WTC11 (cell line): ENCODE results near the gene STXBP1. TPM values are rescaled to one million over a fixed set of nuclear protein-coding genes. Genes with fewer than 3 reads are reported as not detected.

ENCODE experiments used
- ATAC-seq: fragments of 200-7000 bp; cut with Tn5 transposase; 2 replicates; pipeline ENCODE4 v1.10.0; 2021; ENCODE audit warnings: mild to moderate bottlenecking, moderate library complexity
- CTCF ChIA-PET: fragments of 300-600 bp; sonication (Branson Sonifier 250); formaldehyde crosslinking; loops from one replicate; lab custom pipeline; 2021; ENCODE audit warnings: antibody characterized with exemption; lab: Charles Lee
- POLR2A ChIA-PET: fragments of 350-600 bp; sonication (Branson Sonifier 250); formaldehyde crosslinking; loops from one replicate; lab custom pipeline; 2021; ENCODE audit warnings: antibody characterized with exemption; lab: Charles Lee
- DNase-seq: peaks from one replicate; pipeline ENCODE4 v3.0.0; 2021; ENCODE audit warnings: low spot score
- H3K27ac Mint-ChIP-seq: 2 replicates; pipeline ENCODE4 v1.8.0; 2021; ENCODE audit warnings: mixed read lengths
- H3K27me3 Mint-ChIP-seq: 2 replicates; pipeline ENCODE4 v1.8.0; 2021; ENCODE audit warnings: low read depth, mild to moderate bottlenecking, moderate library complexity, mixed read lengths
- H3K36me3 Mint-ChIP-seq: 2 replicates; pipeline ENCODE4 v1.8.0; 2021; ENCODE audit warnings: mixed read lengths
- H3K4me1 Mint-ChIP-seq: 2 replicates; pipeline ENCODE4 v1.8.0; 2022; ENCODE audit warnings: mixed read lengths
- H3K4me3 Mint-ChIP-seq: 2 replicates; pipeline ENCODE4 v1.8.0; 2021; ENCODE audit warnings: mild to moderate bottlenecking, moderate library complexity, mixed read lengths
- H3K9me3 Mint-ChIP-seq: 2 replicates; pipeline ENCODE4 v1.8.0; 2021; ENCODE audit warnings: mixed read lengths
- CBFB ChIP-seq: sonication (generic); formaldehyde crosslinking; IDR thresholded peaks from 2 replicates; pipeline ENCODE4 v1.8.1; 2022; ENCODE audit warnings: mild to moderate bottlenecking, low read depth, missing genetic modification reagents
- FOXJ3 ChIP-seq: sonication (generic); formaldehyde crosslinking; IDR thresholded peaks from 2 replicates; pipeline ENCODE4 v1.9.0; 2021; ENCODE audit warnings: missing genetic modification reagents, mild to moderate bottlenecking, borderline replicate concordance
- FOXK1 ChIP-seq: sonication (generic); formaldehyde crosslinking; IDR thresholded peaks from 2 replicates; pipeline ENCODE4 v1.8.0; 2022; ENCODE audit warnings: mild to moderate bottlenecking, moderate library complexity, missing genetic modification reagents
- HMGA2 ChIP-seq: fragments of 250-450 bp; sonication (Bioruptor Pico); IDR thresholded peaks from 2 replicates; pipeline ENCODE4 v1.4.0; 2021; ENCODE audit warnings: mild to moderate bottlenecking, moderate library complexity
- KAT7 ChIP-seq: sonication (generic); formaldehyde crosslinking; IDR thresholded peaks from 2 replicates; pipeline ENCODE4 v1.8.1; 2023; ENCODE audit warnings: missing genetic modification reagents, mild to moderate bottlenecking, borderline replicate concordance
- NFE2L1 ChIP-seq: sonication (generic); formaldehyde crosslinking; IDR thresholded peaks from 2 replicates; pipeline ENCODE4 v1.8.1; 2023; ENCODE audit warnings: missing genetic modification reagents
- NFYB ChIP-seq: sonication (generic); formaldehyde crosslinking; conservative IDR thresholded peaks from 2 replicates; pipeline ENCODE4 v1.8.0; 2022; ENCODE audit warnings: low read depth, missing genetic modification reagents
- NR1H2 ChIP-seq: sonication (generic); formaldehyde crosslinking; IDR thresholded peaks from 2 replicates; pipeline ENCODE4 v1.9.0; 2021; ENCODE audit warnings: mild to moderate bottlenecking, moderate library complexity, missing genetic modification reagents
- NR2C2 ChIP-seq: sonication (generic); formaldehyde crosslinking; IDR thresholded peaks from 2 replicates; pipeline ENCODE4 v1.8.0; 2022; ENCODE audit warnings: mild to moderate bottlenecking, missing genetic modification reagents
- ZNF121 ChIP-seq: sonication (generic); formaldehyde crosslinking; IDR thresholded peaks from 2 replicates; pipeline ENCODE4 v1.8.0; 2023; ENCODE audit warnings: missing genetic modification reagents
- ZNF219 ChIP-seq: sonication (generic); formaldehyde crosslinking; IDR thresholded peaks from 2 replicates; pipeline ENCODE4 v1.8.0; 2023; ENCODE audit warnings: missing genetic modification reagents, mild to moderate bottlenecking, borderline replicate concordance
- ZNF416 ChIP-seq: fragments of 250-450 bp; sonication (Bioruptor Pico); IDR thresholded peaks from 2 replicates; pipeline ENCODE4 v1.9.0; 2021; ENCODE audit warnings: mild to moderate bottlenecking, inconsistent platforms
- total RNA-seq: library from RNA; stranded (reverse); gene quantifications from 3 replicates; pipeline ENCODE4 v1.2.3, GENCODE V29; 2021
- TF ChIP-seq, protein P1 (sequence below): fragments of 250-450 bp; sonication (Bioruptor Pico); IDR thresholded peaks from 2 replicates; pipeline ENCODE4 v1.9.0; 2021; ENCODE audit warnings: mild to moderate bottlenecking
- TF ChIP-seq, protein P2 (sequence below): fragments of 200-600 bp; IDR thresholded peaks from 2 replicates; pipeline ENCODE4 v1.8.0; 2022; ENCODE audit warnings: antibody characterized with exemption
- TF ChIP-seq, protein P3 (sequence below): sonication (generic); formaldehyde crosslinking; IDR thresholded peaks from 2 replicates; pipeline ENCODE4 v1.8.1; 2022; ENCODE audit warnings: mild to moderate bottlenecking, moderate library complexity, missing genetic modification reagents
- TF ChIP-seq, protein P4 (sequence below): sonication (generic); formaldehyde crosslinking; IDR thresholded peaks from 2 replicates; pipeline ENCODE4 v1.8.1; 2022; ENCODE audit warnings: mild to moderate bottlenecking, missing genetic modification reagents, moderate library complexity, borderline replicate concordance
- TF ChIP-seq, protein P5 (sequence below): sonication (generic); formaldehyde crosslinking; IDR thresholded peaks from 2 replicates; pipeline ENCODE4 v1.8.0; 2022; ENCODE audit warnings: mild to moderate bottlenecking, missing genetic modification reagents
- TF ChIP-seq, protein P6 (sequence below): fragments of 250-450 bp; sonication (Bioruptor Pico); IDR thresholded peaks from 2 replicates; pipeline ENCODE4 v2.1.2; 2022; ENCODE audit warnings: mild to moderate bottlenecking, moderate library complexity
- TF ChIP-seq, protein P7 (sequence below): sonication (generic); formaldehyde crosslinking; IDR thresholded peaks from 2 replicates; pipeline ENCODE4 v1.8.0; 2022; ENCODE audit warnings: mild to moderate bottlenecking, missing genetic modification reagents
- TF ChIP-seq, protein P8 (sequence below): sonication (generic); formaldehyde crosslinking; IDR thresholded peaks from 2 replicates; pipeline ENCODE4 v1.8.0; 2022; ENCODE audit warnings: missing genetic modification reagents

The STXBP1 gene
- total RNA-seq, 1 experiment from 2014 or later: 37.1 TPM

DNA sequence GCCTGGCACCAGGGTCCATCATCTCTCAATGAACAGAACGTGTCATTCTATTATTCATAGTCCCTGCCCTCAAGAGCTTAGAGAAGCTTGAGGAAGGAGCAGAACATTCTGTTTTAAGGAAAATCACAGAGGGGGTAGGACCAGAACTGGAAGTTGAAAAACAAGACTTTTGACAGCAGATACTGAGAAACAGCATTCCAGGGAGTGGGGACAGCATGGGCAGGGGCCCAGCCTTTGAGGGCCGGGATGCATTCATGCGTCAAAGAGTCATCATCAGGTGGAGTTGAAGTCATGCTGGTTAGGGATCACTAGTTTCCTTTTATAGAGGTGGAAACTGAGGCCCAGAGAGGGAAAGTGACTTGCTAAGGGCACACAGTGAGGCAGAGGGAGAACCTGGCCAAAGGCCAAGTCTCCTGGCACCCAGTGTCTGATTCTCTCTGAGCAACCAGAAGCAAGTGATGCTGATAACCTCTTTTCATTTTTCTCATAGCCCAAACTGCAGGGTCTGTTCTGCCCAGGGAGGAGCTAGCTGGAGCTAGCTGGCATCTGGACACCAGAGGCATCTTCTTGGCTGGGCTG lies 41.5 kb upstream of the STXBP1 start:
- Mint-ChIP-seq H3K27me3 (peaks cover 10% of the 10 kb centered on the region), H3K9me3 (no peaks in the 10 kb centered on the region), H3K27ac (no peak overlapping the region), H3K4me1 (peaks cover 30% of the 10 kb centered on the region), H3K4me3 (no peak overlapping the region; the same call in 1 of the 2 replicates), H3K36me3 (no peaks in the 10 kb centered on the region)
- ATAC-seq (no peak), DNase-seq (no peak)
- ChIA-PET CTCF (interaction anchor here (1.4 to 2.3 kb wide), 2 partner anchors 8 to 164 kb away, joined by 7 to 9 read pairs; partner anchors contain the start of gene TOR2A), POLR2A (no interaction called here)
- TF ChIP-seq, protein P1, sequence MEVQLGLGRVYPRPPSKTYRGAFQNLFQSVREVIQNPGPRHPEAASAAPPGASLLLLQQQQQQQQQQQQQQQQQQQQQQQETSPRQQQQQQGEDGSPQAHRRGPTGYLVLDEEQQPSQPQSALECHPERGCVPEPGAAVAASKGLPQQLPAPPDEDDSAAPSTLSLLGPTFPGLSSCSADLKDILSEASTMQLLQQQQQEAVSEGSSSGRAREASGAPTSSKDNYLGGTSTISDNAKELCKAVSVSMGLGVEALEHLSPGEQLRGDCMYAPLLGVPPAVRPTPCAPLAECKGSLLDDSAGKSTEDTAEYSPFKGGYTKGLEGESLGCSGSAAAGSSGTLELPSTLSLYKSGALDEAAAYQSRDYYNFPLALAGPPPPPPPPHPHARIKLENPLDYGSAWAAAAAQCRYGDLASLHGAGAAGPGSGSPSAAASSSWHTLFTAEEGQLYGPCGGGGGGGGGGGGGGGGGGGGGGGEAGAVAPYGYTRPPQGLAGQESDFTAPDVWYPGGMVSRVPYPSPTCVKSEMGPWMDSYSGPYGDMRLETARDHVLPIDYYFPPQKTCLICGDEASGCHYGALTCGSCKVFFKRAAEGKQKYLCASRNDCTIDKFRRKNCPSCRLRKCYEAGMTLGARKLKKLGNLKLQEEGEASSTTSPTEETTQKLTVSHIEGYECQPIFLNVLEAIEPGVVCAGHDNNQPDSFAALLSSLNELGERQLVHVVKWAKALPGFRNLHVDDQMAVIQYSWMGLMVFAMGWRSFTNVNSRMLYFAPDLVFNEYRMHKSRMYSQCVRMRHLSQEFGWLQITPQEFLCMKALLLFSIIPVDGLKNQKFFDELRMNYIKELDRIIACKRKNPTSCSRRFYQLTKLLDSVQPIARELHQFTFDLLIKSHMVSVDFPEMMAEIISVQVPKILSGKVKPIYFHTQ: no peak
- TF ChIP-seq, protein P2, sequence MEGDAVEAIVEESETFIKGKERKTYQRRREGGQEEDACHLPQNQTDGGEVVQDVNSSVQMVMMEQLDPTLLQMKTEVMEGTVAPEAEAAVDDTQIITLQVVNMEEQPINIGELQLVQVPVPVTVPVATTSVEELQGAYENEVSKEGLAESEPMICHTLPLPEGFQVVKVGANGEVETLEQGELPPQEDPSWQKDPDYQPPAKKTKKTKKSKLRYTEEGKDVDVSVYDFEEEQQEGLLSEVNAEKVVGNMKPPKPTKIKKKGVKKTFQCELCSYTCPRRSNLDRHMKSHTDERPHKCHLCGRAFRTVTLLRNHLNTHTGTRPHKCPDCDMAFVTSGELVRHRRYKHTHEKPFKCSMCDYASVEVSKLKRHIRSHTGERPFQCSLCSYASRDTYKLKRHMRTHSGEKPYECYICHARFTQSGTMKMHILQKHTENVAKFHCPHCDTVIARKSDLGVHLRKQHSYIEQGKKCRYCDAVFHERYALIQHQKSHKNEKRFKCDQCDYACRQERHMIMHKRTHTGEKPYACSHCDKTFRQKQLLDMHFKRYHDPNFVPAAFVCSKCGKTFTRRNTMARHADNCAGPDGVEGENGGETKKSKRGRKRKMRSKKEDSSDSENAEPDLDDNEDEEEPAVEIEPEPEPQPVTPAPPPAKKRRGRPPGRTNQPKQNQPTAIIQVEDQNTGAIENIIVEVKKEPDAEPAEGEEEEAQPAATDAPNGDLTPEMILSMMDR: no peak
- TF ChIP-seq FOXK1: no peak
- no peak for TF ChIP-seq NR1H2 (CRISPR knock-in tag)
- no peak for TF ChIP-seq CBFB
- no peak for TF ChIP-seq NFYB (CRISPR knock-in tag)
- no peak for TF ChIP-seq ZNF416 (CRISPR knock-in tag)
- TF ChIP-seq, protein P3, sequence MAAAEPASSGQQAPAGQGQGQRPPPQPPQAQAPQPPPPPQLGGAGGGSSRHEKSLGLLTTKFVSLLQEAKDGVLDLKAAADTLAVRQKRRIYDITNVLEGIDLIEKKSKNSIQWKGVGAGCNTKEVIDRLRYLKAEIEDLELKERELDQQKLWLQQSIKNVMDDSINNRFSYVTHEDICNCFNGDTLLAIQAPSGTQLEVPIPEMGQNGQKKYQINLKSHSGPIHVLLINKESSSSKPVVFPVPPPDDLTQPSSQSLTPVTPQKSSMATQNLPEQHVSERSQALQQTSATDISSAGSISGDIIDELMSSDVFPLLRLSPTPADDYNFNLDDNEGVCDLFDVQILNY: no peak
- TF ChIP-seq, protein P4, sequence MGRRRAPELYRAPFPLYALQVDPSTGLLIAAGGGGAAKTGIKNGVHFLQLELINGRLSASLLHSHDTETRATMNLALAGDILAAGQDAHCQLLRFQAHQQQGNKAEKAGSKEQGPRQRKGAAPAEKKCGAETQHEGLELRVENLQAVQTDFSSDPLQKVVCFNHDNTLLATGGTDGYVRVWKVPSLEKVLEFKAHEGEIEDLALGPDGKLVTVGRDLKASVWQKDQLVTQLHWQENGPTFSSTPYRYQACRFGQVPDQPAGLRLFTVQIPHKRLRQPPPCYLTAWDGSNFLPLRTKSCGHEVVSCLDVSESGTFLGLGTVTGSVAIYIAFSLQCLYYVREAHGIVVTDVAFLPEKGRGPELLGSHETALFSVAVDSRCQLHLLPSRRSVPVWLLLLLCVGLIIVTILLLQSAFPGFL (CRISPR knock-in tag): no peak
- TF ChIP-seq, protein P5, sequence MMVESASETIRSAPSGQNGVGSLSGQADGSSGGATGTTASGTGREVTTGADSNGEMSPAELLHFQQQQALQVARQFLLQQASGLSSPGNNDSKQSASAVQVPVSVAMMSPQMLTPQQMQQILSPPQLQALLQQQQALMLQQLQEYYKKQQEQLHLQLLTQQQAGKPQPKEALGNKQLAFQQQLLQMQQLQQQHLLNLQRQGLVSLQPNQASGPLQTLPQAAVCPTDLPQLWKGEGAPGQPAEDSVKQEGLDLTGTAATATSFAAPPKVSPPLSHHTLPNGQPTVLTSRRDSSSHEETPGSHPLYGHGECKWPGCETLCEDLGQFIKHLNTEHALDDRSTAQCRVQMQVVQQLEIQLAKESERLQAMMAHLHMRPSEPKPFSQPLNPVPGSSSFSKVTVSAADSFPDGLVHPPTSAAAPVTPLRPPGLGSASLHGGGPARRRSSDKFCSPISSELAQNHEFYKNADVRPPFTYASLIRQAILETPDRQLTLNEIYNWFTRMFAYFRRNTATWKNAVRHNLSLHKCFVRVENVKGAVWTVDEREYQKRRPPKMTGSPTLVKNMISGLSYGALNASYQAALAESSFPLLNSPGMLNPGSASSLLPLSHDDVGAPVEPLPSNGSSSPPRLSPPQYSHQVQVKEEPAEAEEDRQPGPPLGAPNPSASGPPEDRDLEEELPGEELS (CRISPR knock-in tag): no peak
- TF ChIP-seq NR2C2: no peak
- TF ChIP-seq FOXJ3 (CRISPR knock-in tag): no peak
- no peak for TF ChIP-seq HMGA2
- TF ChIP-seq ZNF121 (CRISPR knock-in tag): no peak
- TF ChIP-seq, protein P6, sequence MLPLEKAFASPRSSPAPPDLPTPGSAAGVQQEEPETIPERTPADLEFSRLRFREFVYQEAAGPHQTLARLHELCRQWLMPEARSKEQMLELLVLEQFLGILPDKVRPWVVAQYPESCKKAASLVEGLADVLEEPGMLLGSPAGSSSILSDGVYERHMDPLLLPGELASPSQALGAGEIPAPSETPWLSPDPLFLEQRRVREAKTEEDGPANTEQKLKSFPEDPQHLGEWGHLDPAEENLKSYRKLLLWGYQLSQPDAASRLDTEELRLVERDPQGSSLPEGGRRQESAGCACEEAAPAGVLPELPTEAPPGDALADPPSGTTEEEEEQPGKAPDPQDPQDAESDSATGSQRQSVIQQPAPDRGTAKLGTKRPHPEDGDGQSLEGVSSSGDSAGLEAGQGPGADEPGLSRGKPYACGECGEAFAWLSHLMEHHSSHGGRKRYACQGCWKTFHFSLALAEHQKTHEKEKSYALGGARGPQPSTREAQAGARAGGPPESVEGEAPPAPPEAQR: no peak
- no peak for TF ChIP-seq NFE2L1 (CRISPR knock-in tag)
- TF ChIP-seq, protein P7, sequence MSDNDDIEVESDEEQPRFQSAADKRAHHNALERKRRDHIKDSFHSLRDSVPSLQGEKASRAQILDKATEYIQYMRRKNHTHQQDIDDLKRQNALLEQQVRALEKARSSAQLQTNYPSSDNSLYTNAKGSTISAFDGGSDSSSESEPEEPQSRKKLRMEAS (CRISPR knock-in tag): no peak
- TF ChIP-seq KAT7 (CRISPR knock-in tag): no peak
- no peak for TF ChIP-seq ZNF219
- TF ChIP-seq, protein P8, sequence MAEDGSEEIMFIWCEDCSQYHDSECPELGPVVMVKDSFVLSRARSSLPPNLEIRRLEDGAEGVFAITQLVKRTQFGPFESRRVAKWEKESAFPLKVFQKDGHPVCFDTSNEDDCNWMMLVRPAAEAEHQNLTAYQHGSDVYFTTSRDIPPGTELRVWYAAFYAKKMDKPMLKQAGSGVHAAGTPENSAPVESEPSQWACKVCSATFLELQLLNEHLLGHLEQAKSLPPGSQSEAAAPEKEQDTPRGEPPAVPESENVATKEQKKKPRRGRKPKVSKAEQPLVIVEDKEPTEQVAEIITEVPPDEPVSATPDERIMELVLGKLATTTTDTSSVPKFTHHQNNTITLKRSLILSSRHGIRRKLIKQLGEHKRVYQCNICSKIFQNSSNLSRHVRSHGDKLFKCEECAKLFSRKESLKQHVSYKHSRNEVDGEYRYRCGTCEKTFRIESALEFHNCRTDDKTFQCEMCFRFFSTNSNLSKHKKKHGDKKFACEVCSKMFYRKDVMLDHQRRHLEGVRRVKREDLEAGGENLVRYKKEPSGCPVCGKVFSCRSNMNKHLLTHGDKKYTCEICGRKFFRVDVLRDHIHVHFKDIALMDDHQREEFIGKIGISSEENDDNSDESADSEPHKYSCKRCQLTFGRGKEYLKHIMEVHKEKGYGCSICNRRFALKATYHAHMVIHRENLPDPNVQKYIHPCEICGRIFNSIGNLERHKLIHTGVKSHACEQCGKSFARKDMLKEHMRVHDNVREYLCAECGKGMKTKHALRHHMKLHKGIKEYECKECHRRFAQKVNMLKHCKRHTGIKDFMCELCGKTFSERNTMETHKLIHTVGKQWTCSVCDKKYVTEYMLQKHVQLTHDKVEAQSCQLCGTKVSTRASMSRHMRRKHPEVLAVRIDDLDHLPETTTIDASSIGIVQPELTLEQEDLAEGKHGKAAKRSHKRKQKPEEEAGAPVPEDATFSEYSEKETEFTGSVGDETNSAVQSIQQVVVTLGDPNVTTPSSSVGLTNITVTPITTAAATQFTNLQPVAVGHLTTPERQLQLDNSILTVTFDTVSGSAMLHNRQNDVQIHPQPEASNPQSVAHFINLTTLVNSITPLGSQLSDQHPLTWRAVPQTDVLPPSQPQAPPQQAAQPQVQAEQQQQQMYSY (CRISPR knock-in tag): no peak
